Measurements from ENCODE around the gene LENG8. TPM values are rescaled to one million over a fixed set of nuclear protein-coding genes. Genes with fewer than 3 reads are reported as not detected.
A peak's percentile ranks its signal among the peaks of the same experiment; 100 is the strongest.
"Not testable (repeated sequence)": the region's sequence is repeated elsewhere in the genome, so short reads cannot be mapped to it uniquely, and the experiment has no call there.

The LENG8 gene
- polyA plus RNA-seq, 3 donors from 2014 or later = 3.2 to 8.6 (median 3.2) TPM

- Mint-ChIP-seq H3K4me3 (peak overlapping the region; percentile 53 to 68 (median 63)), H3K27me3 (ENCODE audit: low read depth in 3 of 3) (peaks cover 25 to 42% (median 28%) of the 10 kb centered on the region in 3 donors), H3K9me3 (peaks cover 0 to 4% (median 0%) of the 10 kb centered on the region in 6 donors), H3K36me3 (peaks cover 11 to 17% (median 13%) of the 10 kb centered on the region in 3 donors), H3K27ac (peak overlapping the region in 5 of 6 donors; percentile 64 to 94 (median 85)), H3K4me1 (peaks cover 27 to 35% of the 10 kb centered on the region in 2 donors)
- peak; percentile 81 to 86 (median 86) for DNase-seq
Observed at GRCh38 chr19:54462655-54463530, 13.9 kb downstream of the LENG8 start.

GRCh38 chr19:54463531-54464043, 14.6 kb downstream of the LENG8 start, which contains the start of gene LENG9:
Gene LENG9 (minus strand): TSS chr19:54463778. CDS start chr19:54463526, 252 bp downstream.
- peak; percentile 91 to 92 (median 92) for DNase-seq
- Mint-ChIP-seq H3K36me3 (peaks cover 6 to 10% (median 9%) of the 10 kb centered on the region in 3 donors), H3K27me3 (ENCODE audit: low read depth in 3 of 3) (peaks cover 27 to 35% (median 31%) of the 10 kb centered on the region in 3 donors), H3K4me3 (peak within 1 kb of the TSS; percentile 85 to 96 (median 92)), H3K4me1 (peaks cover 27 to 31% of the 10 kb centered on the region in 2 donors), H3K27ac (peak within 1 kb of the TSS; percentile 87 to 98 (median 94)), H3K9me3 (peaks cover 0 to 2% (median 0%) of the 10 kb centered on the region in 6 donors)

- H3K27ac Mint-ChIP-seq = peak overlapping the region; percentile 87 to 98 (median 94)
- H3K9me3 Mint-ChIP-seq = peaks cover 0 to 2% (median 0%) of the 10 kb centered on the region in 6 donors
- H3K4me3 Mint-ChIP-seq = peak overlapping the region; percentile 85 to 96 (median 92)
- peak; percentile 78 to 85 (median 84) for DNase-seq
- peaks cover 22 to 26% of the 10 kb centered on the region in 2 donors for H3K4me1 Mint-ChIP-seq
- H3K27me3 Mint-ChIP-seq (ENCODE audit: low read depth in 3 of 3) = peaks cover 27 to 35% (median 28%) of the 10 kb centered on the region in 3 donors
- H3K36me3 Mint-ChIP-seq = peaks cover under 1 to 4% (median 4%) of the 10 kb centered on the region in 3 donors
Observed at GRCh38 chr19:54464044-54464629, 15.1 kb downstream of the LENG8 start.

DNA sequence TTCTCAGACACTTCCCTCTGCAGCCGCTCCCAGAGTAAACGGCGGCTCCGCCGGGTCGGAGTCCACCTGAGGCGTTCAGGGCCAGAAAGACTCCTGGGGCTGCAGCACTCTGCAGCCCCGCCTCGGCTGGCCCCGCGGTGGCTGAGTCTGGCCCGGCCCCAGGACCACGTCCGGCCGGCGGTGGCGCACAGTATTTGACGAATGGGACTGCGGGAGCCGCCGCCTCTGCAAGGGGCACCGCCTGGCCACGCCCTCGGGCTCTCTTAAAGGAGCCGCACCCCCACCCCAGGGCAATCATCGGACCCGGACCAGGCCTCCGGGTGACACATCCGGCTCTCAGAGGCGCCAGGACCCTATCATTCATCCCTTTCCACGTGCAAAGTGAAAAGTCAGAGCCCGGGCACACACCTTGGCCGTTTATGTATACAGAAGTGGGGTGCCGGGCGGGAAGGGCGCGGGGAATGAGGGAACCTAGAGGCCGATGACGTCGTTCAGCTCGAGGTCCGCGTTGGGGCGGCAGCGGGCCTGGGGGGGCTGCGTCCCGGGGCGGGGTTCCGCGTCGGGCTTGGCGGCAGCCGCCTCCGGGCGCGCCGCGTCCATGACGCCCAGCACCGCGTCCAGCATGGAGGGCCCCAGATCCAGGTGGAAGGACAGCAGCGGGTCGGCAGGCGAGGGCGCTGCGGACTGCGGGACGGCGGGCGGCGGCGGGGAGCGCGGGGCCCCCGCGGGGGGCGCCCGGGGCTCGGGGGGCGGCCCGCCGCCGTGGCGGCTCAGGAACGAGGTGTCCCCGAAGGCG, 15.8 kb downstream of the LENG8 start:
- peak; percentile 78 to 82 (median 81) for DNase-seq
- H3K27me3 Mint-ChIP-seq (ENCODE audit: low read depth in 3 of 3) = peaks cover 29 to 37% (median 31%) of the 10 kb centered on the region in 3 donors
- H3K36me3 Mint-ChIP-seq = peaks cover 0 to 4% (median 0%) of the 10 kb centered on the region in 3 donors
- H3K9me3 Mint-ChIP-seq = peaks cover 0 to 2% (median 0%) of the 10 kb centered on the region in 6 donors
- H3K27ac Mint-ChIP-seq = peak overlapping the region; percentile 87 to 98 (median 94)
- H3K4me1 Mint-ChIP-seq = peaks cover 15 to 22% of the 10 kb centered on the region in 2 donors
- peak overlapping the region; percentile 85 to 96 (median 92) for H3K4me3 Mint-ChIP-seq

GRCh38 chr19:54465426-54466109, 16.6 kb downstream of the LENG8 start:
- H3K36me3 Mint-ChIP-seq = peaks cover 0 to 4% (median 0%) of the 10 kb centered on the region in 3 donors

GRCh38 chr19:54466110-54466480, 17.1 kb downstream of the LENG8 start:
- peaks cover 24 to 30% of the 10 kb centered on the region in 2 donors for H3K4me1 Mint-ChIP-seq
- H3K9me3 Mint-ChIP-seq, DNase-seq, H3K36me3 Mint-ChIP-seq: not testable (repeated sequence)
- peak overlapping the region in 1 of 6 donors; percentile 75 for H3K27ac Mint-ChIP-seq
- H3K27me3 Mint-ChIP-seq (ENCODE audit: low read depth in 3 of 3) = peaks cover 35 to 41% (median 39%) of the 10 kb centered on the region in 3 donors
- peak overlapping the region; percentile 52 to 62 (median 60) for H3K4me3 Mint-ChIP-seq

More at GRCh38 chr19:54465426-54466109, 16.6 kb downstream of the LENG8 start:
- Mint-ChIP-seq H3K4me1 (peaks cover 20 to 27% of the 10 kb centered on the region in 2 donors), H3K27me3 (ENCODE audit: low read depth in 3 of 3) (peaks cover 34 to 39% (median 37%) of the 10 kb centered on the region in 3 donors), H3K4me3 (peak overlapping the region; percentile 52 to 62 (median 60)), H3K27ac (peak overlapping the region in 2 of 6 donors; percentile 75 to 83), H3K9me3 (peaks cover 0 to 2% (median 0%) of the 10 kb centered on the region in 6 donors)
- DNase-seq = no peak

DNA sequence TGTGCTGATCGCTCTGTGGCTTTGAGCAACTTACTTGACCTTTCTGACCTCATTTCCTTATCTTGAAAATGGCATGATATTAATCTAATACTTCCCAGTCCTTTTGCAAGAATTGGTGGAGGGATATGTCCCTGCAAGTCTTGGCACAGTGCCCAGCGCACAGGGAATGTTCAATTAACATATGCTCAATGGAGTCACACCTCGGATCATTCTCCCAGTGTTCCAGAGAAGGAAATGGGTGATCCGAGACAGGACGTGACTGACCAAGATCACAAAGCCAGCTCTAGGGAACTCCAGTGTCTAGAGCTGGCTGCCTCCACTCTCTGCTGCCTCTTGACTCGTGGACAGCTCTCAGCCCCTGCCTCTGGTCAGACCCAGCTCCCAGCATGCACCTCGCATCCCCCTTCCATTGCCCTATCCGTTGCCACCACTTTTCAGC, 20.5 kb downstream of the LENG8 start:
- Mint-ChIP-seq H3K4me3 (no peak overlapping the region), H3K9me3 (no peaks in the 10 kb centered on the region), H3K27ac (no peak overlapping the region), H3K27me3 (ENCODE audit: low read depth in 3 of 3) (peaks cover 20 to 29% (median 28%) of the 10 kb centered on the region in 3 donors), H3K4me1 (peaks cover 13% of the 10 kb centered on the region in 2 donors), H3K36me3 (no peaks in the 10 kb centered on the region)
- no peak for DNase-seq

- Mint-ChIP-seq H3K4me3 (peak overlapping the region in 4 of 5 donors; percentile 2 to 47 (median 28)), H3K36me3 (no peaks in the 10 kb centered on the region), H3K4me1 (peaks cover 11% of the 10 kb centered on the region in 2 donors), H3K9me3 (no peaks in the 10 kb centered on the region), H3K27ac (no peak overlapping the region), H3K27me3 (ENCODE audit: low read depth in 3 of 3) (peaks cover 22 to 29% (median 28%) of the 10 kb centered on the region in 3 donors)
- DNase-seq = no peak
Observed at GRCh38 chr19:54470276-54470887, 21.4 kb downstream of the LENG8 start.

- H3K9me3 Mint-ChIP-seq = no peaks in the 10 kb centered on the region
- no peak overlapping the region for H3K27ac Mint-ChIP-seq
- peaks cover 22 to 27% (median 25%) of the 10 kb centered on the region in 3 donors for H3K27me3 Mint-ChIP-seq (ENCODE audit: low read depth in 3 of 3)
- no peak for DNase-seq
- peaks cover 10 to 11% of the 10 kb centered on the region in 2 donors for H3K4me1 Mint-ChIP-seq
- H3K4me3 Mint-ChIP-seq = peak overlapping the region in 3 of 5 donors; percentile 2 to 47 (median 31)
- no peaks in the 10 kb centered on the region for H3K36me3 Mint-ChIP-seq
Observed at GRCh38 chr19:54470991-54471782, 22.2 kb downstream of the LENG8 start.

GRCh38 chr19:54473071-54473891, 24.3 kb downstream of the LENG8 start, which contains the start of gene CDC42EP5:
Gene CDC42EP5 (minus strand): TSS chr19:54473296. CDS start chr19:54465547, 7,749 bp downstream.
- H3K36me3 Mint-ChIP-seq = no peaks in the 10 kb centered on the region
- H3K9me3 Mint-ChIP-seq = no peaks in the 10 kb centered on the region
- peaks cover 10 to 11% of the 10 kb centered on the region in 2 donors for H3K4me1 Mint-ChIP-seq
- peak within 1 kb of the TSS in 1 of 5 donors; percentile 26 for H3K4me3 Mint-ChIP-seq
- peak within 1 kb of the TSS in 1 of 6 donors; percentile 32 for H3K27ac Mint-ChIP-seq
- DNase-seq = no peak
- H3K27me3 Mint-ChIP-seq (ENCODE audit: low read depth in 3 of 3) = peaks cover 21 to 25% (median 23%) of the 10 kb centered on the region in 3 donors

All from immature natural killer cell (primary cell).